Lung (tissue), 12 donors: ENCODE data around the gene OR51L1. TPM values are rescaled to one million over a fixed set of nuclear protein-coding genes. Genes with fewer than 3 reads are reported as not detected.

Source experiments
- ATAC-seq: fragments of 200-7000 bp; cut with Tn5 transposase; one replicate; pipeline ENCODE4 v1.9.1; 2020; ENCODE audit warnings: moderate number of reproducible peaks; ENCODE audit not compliant: insufficient read depth, low FRiP score
- DNase-seq, 3 donors: peaks; one replicate each; pipeline ENCODE4 v3.0.0-alpha.2; 2013 to 2017
- H3K27ac ChIP-seq, 2 donors: one replicate each; pipeline ENCODE4 v1.5.1; 2013; ENCODE audit warnings: mild to moderate bottlenecking in 2 of 2, moderate library complexity in 2 of 2, control low read depth in 1 of 2, inconsistent platforms in 1 of 2, low read depth in 1 of 2, low read length in 1 of 2
- H3K27me3 ChIP-seq, 3 donors: one replicate each; pipeline ENCODE4 v1.5.1; 2013; ENCODE audit warnings: low read length in 2 of 3; ENCODE audit not compliant: control insufficient read depth in 3 of 3, insufficient read depth in 3 of 3
- H3K36me3 ChIP-seq, 4 donors: one replicate each; pipeline ENCODE4 v1.5.1; 2013; ENCODE audit warnings: low read length in 4 of 4, mild to moderate bottlenecking in 1 of 4, moderate library complexity in 1 of 4; ENCODE audit not compliant: control insufficient read depth in 4 of 4, insufficient read depth in 4 of 4
- H3K4me1 ChIP-seq, 5 donors: one replicate each; pipeline ENCODE4 v1.5.1; 2013; ENCODE audit warnings: low read length in 5 of 5, mild to moderate bottlenecking in 2 of 5, moderate library complexity in 1 of 5; ENCODE audit not compliant: control insufficient read depth in 5 of 5, insufficient read depth in 5 of 5
- H3K4me3 ChIP-seq: one replicate; pipeline ENCODE4 v1.5.1; 2013; ENCODE audit warnings: mild to moderate bottlenecking, control low read depth, moderate library complexity
- H3K9ac ChIP-seq, 2 donors: one replicate each; pipeline ENCODE4 v1.5.1; 2013; ENCODE audit warnings: low read length in 2 of 2, control low read depth in 1 of 2; ENCODE audit not compliant: insufficient read depth in 1 of 2
- H3K9me3 ChIP-seq, 4 donors: one replicate each; pipeline ENCODE4 v1.5.1; 2013; ENCODE audit warnings: low read length in 3 of 4, mild to moderate bottlenecking in 1 of 4, moderate library complexity in 1 of 4; ENCODE audit not compliant: control insufficient read depth in 4 of 4, insufficient read depth in 3 of 4
- CTCF ChIP-seq: IDR thresholded peaks from 2 replicates; pipeline ENCODE4 v1.5.1; 2012; ENCODE audit warnings: mild to moderate bottlenecking; ENCODE audit errors: control extremely low read depth, extremely low read depth
- WGBS, 2 donors: extraction: QIAGEN DNeasy Blood & Tissue Kit; methylation state at CpG; one replicate each; pipeline ENCODE4 v1.1.7; 2013; 5-methylcytosine and 5-hydroxymethylcytosine counted together
- polyA plus RNA-seq, 2 donors: library from polyadenylated mRNA; stranded (reverse); fragments of 200-250 nt; gene quantifications; one replicate each; pipeline ENCODE4 v1.2.1, GENCODE V29; 2013
- total RNA-seq, 2 donors: library from RNA; depleted of rRNA in 1 of 2; stranded (reverse); fragments of >200 nt in 1 of 2; gene quantifications; one replicate each; pipeline ENCODE4 v1.2.1, GENCODE V29; 2014 to 2021
- donor health status: control.
- donor health status: control.
- donor health status: Bipolar disorder and iron deficiency.
- donor health status: healthy.
- donor health status: DM: yes; HTN: yes; CAD: no.

OR51L1 gene
- total and polyA plus RNA-seq, 4 donors = not detected

GRCh38 chr11:5036669-5037068 is 42.0 kb downstream of the OR51L1 start:
- no peak for TF ChIP-seq CTCF
- no peak overlapping the region for H3K27ac ChIP-seq
- no peak overlapping the region for H3K4me3 ChIP-seq
- H3K27me3 ChIP-seq = no peaks in the 10 kb centered on the region
- no peaks in the 10 kb centered on the region for H3K36me3 ChIP-seq
- no peaks in the 10 kb centered on the region for H3K9me3 ChIP-seq
- no peak overlapping the region for H3K9ac ChIP-seq
- WGBS, 2 donors = 82 to 90% methylated on average over 2 of the region's 2 CpGs
- no peak for DNase-seq
- ATAC-seq = no peak
- H3K4me1 ChIP-seq = no peaks in the 10 kb centered on the region

- Histone ChIP-seq H3K4me3 (no peak overlapping the region), H3K27me3 (no peaks in the 10 kb centered on the region), H3K4me1 (no peaks in the 10 kb centered on the region), H3K27ac (no peak overlapping the region), H3K9me3 (no peaks in the 10 kb centered on the region), H3K9ac (no peak overlapping the region), H3K36me3 (no peaks in the 10 kb centered on the region)
- DNase-seq (no peak), ATAC-seq (no peak)
- WGBS, 2 donors = 64 to 78% methylated on average over 2 of the region's 2 CpGs
- TF ChIP-seq CTCF = no peak
Measured at GRCh38 chr11:5037926-5038325, 43.3 kb downstream of the OR51L1 start.

- WGBS, 2 donors = 88 to 92% methylated on average over 1 of the region's 1 CpG
- Histone ChIP-seq H3K9ac (no peak overlapping the region), H3K4me1 (no peaks in the 10 kb centered on the region), H3K27ac (no peak overlapping the region), H3K9me3 (no peaks in the 10 kb centered on the region), H3K27me3 (no peaks in the 10 kb centered on the region), H3K36me3 (no peaks in the 10 kb centered on the region), H3K4me3 (no peak overlapping the region)
- ATAC-seq (no peak), DNase-seq (no peak)
- TF ChIP-seq CTCF = no peak
Measured at GRCh38 chr11:5038341-5038740, 43.7 kb downstream of the OR51L1 start.

GRCh38 chr11:5040876-5041275 is 46.2 kb downstream of the OR51L1 start:
- Histone ChIP-seq H3K36me3 (no peaks in the 10 kb centered on the region), H3K9me3 (no peaks in the 10 kb centered on the region), H3K4me1 (no peaks in the 10 kb centered on the region), H3K9ac (no peak overlapping the region), H3K27ac (no peak overlapping the region), H3K4me3 (no peak overlapping the region), H3K27me3 (no peaks in the 10 kb centered on the region)
- DNase-seq = no peak
- WGBS, 2 donors = 71 to 89% methylated on average over 4 of the region's 4 CpGs
- ATAC-seq = no peak
- no peak for TF ChIP-seq CTCF
